GM12892 (cell line): ENCODE results near the gene C3orf20.

Experiments
- POLR2A ChIP-seq: IDR thresholded peaks from 2 replicates; pipeline ENCODE4 v1.6.1; 2011; ENCODE audit warnings: low read depth, low read length, control low read depth
- POLR2AphosphoS5 ChIP-seq: IDR thresholded peaks from 2 replicates; pipeline ENCODE4 v1.6.1; 2011; ENCODE audit warnings: low read depth, low read length, control low read depth

GRCh38 chr3:14688525-14688924, 13.6 kb downstream of the C3orf20 start:
- no peak for TF ChIP-seq POLR2A
- TF ChIP-seq POLR2AphosphoS5 = no peak
